GM23338 (cell line): ENCODE results near the gene KCNJ4. TPM values are rescaled to one million over a fixed set of nuclear protein-coding genes. Genes with fewer than 3 reads are reported as not detected.
"Not testable (repeated sequence)": the region's sequence is repeated elsewhere in the genome, so short reads cannot be mapped to it uniquely, and the experiment has no call there.

Source experiments
- ATAC-seq: fragments of 200-7000 bp; cut with Tn5 transposase; 3 replicates; pipeline ENCODE4 v1.9.1; 2020
- DNase-seq: peaks from one replicate; pipeline ENCODE4 v3.0.0-alpha.2; 2015; ENCODE audit warnings: low spot score
- H2AFZ ChIP-seq: fragments of 200-600 bp; sonication (generic); 2 replicates; pipeline ENCODE4 v1.8.0; 2016; ENCODE audit warnings: antibody characterized with exemption, mild to moderate bottlenecking, moderate library complexity
- H3F3A ChIP-seq: fragments of 200-600 bp; sonication (generic); replicated peaks from 2 replicates; pipeline ENCODE4 v1.8.0; 2017; ENCODE audit warnings: antibody characterized with exemption, mixed run types, low read depth
- H3K27ac ChIP-seq: fragments of 200-600 bp; sonication (generic); 2 replicates; pipeline ENCODE4 v1.6.1; 2016; ENCODE audit warnings: low read depth
- H3K27me3 ChIP-seq: fragments of 200-600 bp; sonication (generic); 2 replicates; pipeline ENCODE4 v1.8.0; 2016; ENCODE audit warnings: mild to moderate bottlenecking, mixed run types, moderate library complexity; ENCODE audit not compliant: insufficient read depth
- H3K36me3 ChIP-seq: fragments of 200-600 bp; sonication (generic); 2 replicates; pipeline ENCODE4 v1.8.0; 2016; ENCODE audit warnings: mild to moderate bottlenecking; ENCODE audit not compliant: insufficient read depth
- H3K4me1 ChIP-seq: fragments of 200-600 bp; sonication (generic); 2 replicates; pipeline ENCODE4 v1.8.0; 2016; ENCODE audit warnings: mild to moderate bottlenecking, moderate library complexity; ENCODE audit not compliant: insufficient read depth
- H3K4me2 ChIP-seq: fragments of 200-600 bp; sonication (generic); 2 replicates; pipeline ENCODE4 v1.7.1; 2017; ENCODE audit warnings: mixed run types
- H3K4me3 ChIP-seq: fragments of 200-600 bp; sonication (generic); 2 replicates; pipeline ENCODE4 v1.6.1; 2016; ENCODE audit warnings: mixed run types
- H3K79me2 ChIP-seq: fragments of 200-600 bp; sonication (generic); replicated peaks from 2 replicates; pipeline ENCODE4 v1.8.0; 2017; ENCODE audit warnings: mild to moderate bottlenecking; ENCODE audit not compliant: insufficient read depth
- H3K9me2 ChIP-seq: fragments of 200-600 bp; sonication (generic); 2 replicates; pipeline ENCODE4 v1.8.0; 2017; ENCODE audit not compliant: insufficient read depth
- H4K20me1 ChIP-seq: fragments of 200-600 bp; sonication (generic); replicated peaks from 2 replicates; pipeline ENCODE4 v1.8.0; 2017; ENCODE audit warnings: mild to moderate bottlenecking; ENCODE audit not compliant: insufficient read depth
- H3K27ac Mint-ChIP-seq: 2 replicates; pipeline ENCODE4 v1.8.0; 2020; ENCODE audit warnings: inconsistent platforms, mild to moderate bottlenecking, moderate library complexity, mixed read lengths
- H3K27me3 Mint-ChIP-seq: 3 replicates; pipeline ENCODE4 v1.8.0; 2022; ENCODE audit warnings: low read depth, mild to moderate bottlenecking, moderate library complexity, mixed read lengths, inconsistent platforms; ENCODE audit not compliant: insufficient read depth, poor library complexity
- H3K36me3 Mint-ChIP-seq: 3 replicates; pipeline ENCODE4 v1.8.0; 2021; ENCODE audit warnings: low read depth, mild to moderate bottlenecking, inconsistent platforms, moderate library complexity, mixed read lengths
- H3K4me1 Mint-ChIP-seq: 3 replicates; pipeline ENCODE4 v1.8.0; 2020; ENCODE audit warnings: mild to moderate bottlenecking, inconsistent platforms, mixed read lengths
- H3K4me3 Mint-ChIP-seq: 3 replicates; pipeline ENCODE4 v1.8.0; 2021; ENCODE audit warnings: moderate library complexity, mild to moderate bottlenecking, inconsistent platforms, mixed read lengths
- H3K9me3 Mint-ChIP-seq: 3 replicates; pipeline ENCODE4 v1.8.0; 2020; ENCODE audit warnings: moderate library complexity, mild to moderate bottlenecking, inconsistent platforms, mixed read lengths
- polyA plus RNA-seq: library from polyadenylated mRNA; unstranded; fragments of >200 nt; fragmentation: Nextera tagmentation; extraction: Ambion mirVana; gene quantifications from 2 replicates; pipeline ENCODE4 v1.2.1, GENCODE V29; 2016
- total RNA-seq: library from RNA; depleted of rRNA; stranded (reverse); fragments of >200 nt; shearing (Covaris generic); gene quantifications from 2 replicates; pipeline ENCODE4 v1.2.3, GENCODE V29; 2014
- TF ChIP-seq, protein P1 (sequence below): fragments of 250-450 bp; sonication (Bioruptor Pico); IDR thresholded peaks from 2 replicates; pipeline ENCODE4 v1.5.0; 2020; ENCODE audit warnings: mild to moderate bottlenecking, moderate library complexity

KCNJ4 gene
- total and polyA plus RNA-seq, 2 experiments from 2014 or later = 0.23 to 1.3 TPM

DNA sequence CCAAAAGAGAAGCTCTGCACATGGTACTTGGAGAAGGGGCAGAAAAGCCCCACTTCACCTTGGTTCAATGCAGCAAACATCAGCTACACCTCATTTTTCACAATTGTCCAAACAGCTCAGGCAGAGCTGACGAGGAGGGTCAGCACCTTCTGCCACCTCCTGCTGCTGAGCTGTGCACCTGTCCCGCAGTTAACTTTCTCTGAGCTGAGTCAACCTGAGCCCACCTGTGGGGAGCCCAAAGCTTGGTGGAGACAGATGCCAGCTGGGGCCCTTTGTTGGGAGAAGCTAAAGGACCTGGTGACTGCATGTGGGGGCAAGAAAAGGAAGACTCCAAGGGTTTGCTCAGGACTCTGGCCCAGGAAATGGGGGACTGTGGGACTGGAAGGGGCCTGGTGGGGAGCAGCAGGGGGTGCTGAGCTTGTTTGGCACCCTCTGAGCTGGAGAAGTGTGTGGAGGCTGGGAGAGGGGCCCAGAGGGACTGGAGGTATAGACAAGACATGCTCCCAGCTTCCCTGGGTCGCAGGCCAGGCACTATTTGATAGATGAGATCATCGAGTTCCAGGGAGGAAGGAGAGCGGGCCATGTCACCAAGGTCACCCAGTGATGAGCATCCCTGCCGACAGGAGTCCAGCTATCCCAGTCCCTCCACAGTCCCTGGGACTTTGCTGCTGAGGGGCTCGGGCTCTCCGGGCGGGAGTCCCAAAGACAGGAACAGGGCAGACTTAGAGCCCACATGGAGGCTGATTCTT lies 53.5 kb downstream of the KCNJ4 start (continued):
- TF ChIP-seq, protein P1, sequence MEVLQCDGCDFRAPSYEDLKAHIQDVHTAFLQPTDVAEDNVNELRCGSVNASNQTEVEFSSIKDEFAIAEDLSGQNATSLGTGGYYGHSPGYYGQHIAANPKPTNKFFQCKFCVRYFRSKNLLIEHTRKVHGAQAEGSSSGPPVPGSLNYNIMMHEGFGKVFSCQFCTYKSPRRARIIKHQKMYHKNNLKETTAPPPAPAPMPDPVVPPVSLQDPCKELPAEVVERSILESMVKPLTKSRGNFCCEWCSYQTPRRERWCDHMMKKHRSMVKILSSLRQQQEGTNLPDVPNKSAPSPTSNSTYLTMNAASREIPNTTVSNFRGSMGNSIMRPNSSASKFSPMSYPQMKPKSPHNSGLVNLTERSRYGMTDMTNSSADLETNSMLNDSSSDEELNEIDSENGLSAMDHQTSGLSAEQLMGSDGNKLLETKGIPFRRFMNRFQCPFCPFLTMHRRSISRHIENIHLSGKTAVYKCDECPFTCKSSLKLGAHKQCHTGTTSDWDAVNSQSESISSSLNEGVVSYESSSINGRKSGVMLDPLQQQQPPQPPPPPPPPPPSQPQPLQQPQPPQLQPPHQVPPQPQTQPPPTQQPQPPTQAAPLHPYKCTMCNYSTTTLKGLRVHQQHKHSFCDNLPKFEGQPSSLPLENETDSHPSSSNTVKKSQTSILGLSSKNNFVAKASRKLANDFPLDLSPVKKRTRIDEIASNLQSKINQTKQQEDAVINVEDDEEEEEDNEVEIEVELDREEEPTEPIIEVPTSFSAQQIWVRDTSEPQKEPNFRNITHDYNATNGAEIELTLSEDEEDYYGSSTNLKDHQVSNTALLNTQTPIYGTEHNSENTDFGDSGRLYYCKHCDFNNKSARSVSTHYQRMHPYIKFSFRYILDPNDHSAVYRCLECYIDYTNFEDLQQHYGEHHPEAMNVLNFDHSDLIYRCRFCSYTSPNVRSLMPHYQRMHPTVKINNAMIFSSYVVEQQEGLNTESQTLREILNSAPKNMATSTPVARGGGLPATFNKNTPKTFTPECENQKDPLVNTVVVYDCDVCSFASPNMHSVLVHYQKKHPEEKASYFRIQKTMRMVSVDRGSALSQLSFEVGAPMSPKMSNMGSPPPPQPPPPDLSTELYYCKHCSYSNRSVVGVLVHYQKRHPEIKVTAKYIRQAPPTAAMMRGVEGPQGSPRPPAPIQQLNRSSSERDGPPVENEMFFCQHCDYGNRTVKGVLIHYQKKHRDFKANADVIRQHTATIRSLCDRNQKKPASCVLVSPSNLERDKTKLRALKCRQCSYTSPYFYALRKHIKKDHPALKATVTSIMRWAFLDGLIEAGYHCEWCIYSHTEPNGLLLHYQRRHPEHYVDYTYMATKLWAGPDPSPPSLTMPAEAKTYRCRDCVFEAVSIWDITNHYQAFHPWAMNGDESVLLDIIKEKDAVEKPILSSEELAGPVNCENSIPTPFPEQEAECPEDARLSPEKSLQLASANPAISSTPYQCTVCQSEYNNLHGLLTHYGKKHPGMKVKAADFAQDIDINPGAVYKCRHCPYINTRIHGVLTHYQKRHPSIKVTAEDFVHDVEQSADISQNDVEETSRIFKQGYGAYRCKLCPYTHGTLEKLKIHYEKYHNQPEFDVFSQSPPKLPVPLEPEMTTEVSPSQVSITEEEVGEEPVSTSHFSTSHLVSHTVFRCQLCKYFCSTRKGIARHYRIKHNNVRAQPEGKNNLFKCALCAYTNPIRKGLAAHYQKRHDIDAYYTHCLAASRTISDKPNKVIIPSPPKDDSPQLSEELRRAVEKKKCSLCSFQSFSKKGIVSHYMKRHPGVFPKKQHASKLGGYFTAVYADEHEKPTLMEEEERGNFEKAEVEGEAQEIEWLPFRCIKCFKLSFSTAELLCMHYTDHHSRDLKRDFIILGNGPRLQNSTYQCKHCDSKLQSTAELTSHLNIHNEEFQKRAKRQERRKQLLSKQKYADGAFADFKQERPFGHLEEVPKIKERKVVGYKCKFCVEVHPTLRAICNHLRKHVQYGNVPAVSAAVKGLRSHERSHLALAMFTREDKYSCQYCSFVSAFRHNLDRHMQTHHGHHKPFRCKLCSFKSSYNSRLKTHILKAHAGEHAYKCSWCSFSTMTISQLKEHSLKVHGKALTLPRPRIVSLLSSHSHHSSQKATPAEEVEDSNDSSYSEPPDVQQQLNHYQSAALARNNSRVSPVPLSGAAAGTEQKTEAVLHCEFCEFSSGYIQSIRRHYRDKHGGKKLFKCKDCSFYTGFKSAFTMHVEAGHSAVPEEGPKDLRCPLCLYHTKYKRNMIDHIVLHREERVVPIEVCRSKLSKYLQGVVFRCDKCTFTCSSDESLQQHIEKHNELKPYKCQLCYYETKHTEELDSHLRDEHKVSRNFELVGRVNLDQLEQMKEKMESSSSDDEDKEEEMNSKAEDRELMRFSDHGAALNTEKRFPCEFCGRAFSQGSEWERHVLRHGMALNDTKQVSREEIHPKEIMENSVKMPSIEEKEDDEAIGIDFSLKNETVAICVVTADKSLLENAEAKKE (CRISPR knock-in tag) = no peak

DNA sequence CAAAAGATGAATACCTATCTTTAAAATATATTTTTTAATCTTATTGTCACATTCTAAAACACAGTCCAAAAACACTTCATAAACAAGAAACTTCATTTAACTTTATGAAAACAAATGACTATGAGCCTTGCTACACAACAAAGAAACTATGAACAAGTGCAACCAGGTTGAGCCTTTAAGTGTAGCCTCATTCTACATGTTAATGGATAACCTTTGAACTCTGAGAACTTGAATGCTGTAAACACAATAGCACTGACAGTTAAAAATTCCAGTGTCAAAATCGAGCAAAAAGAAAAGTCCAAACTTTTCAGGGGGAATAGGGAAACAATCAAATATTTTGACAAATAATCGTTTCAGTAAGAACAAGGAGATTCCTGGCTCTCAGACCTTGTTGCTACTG lies 54.7 kb downstream of the KCNJ4 start:
- H3K4me1 Mint-ChIP-seq = peaks cover 56% of the 10 kb centered on the region
- H3F3A ChIP-seq = peaks cover 11% of the 10 kb centered on the region
- not testable (repeated sequence) for ATAC-seq

More for the DNA sequence above, 54.7 kb downstream of the KCNJ4 start:
- H3K4me3 ChIP-seq, H3K4me3 Mint-ChIP-seq, H3K36me3 Mint-ChIP-seq, H3K4me2 ChIP-seq, H3K9me2 ChIP-seq, H3K9me3 Mint-ChIP-seq, H2AFZ ChIP-seq, H3K27me3 ChIP-seq, H3K36me3 ChIP-seq, H3K27ac ChIP-seq, H3K27ac Mint-ChIP-seq, DNase-seq, H4K20me1 ChIP-seq: not testable (repeated sequence)
- H3K4me1 ChIP-seq = peaks cover 48% of the 10 kb centered on the region
- peaks cover 23% of the 10 kb centered on the region for H3K79me2 ChIP-seq
- H3K27me3 Mint-ChIP-seq = peaks cover 22% of the 10 kb centered on the region
